EL (cell line): ENCODE results near the gene ATP2C2.
"Not testable (repeated sequence)": the region's sequence is repeated elsewhere in the genome, so short reads cannot be mapped to it uniquely, and the experiment has no call there.

Experiments used
- DNase-seq: peaks from one replicate; pipeline ENCODE4 v3.0.0-alpha.2; 2016

ATP2C2 gene

GRCh38 chr16:84398701-84399100 lies 30.4 kb downstream of the ATP2C2 start:
- no peak for DNase-seq

GRCh38 chr16:84399912-84400311 lies 31.6 kb downstream of the ATP2C2 start:
- not testable (repeated sequence) for DNase-seq

DNA sequence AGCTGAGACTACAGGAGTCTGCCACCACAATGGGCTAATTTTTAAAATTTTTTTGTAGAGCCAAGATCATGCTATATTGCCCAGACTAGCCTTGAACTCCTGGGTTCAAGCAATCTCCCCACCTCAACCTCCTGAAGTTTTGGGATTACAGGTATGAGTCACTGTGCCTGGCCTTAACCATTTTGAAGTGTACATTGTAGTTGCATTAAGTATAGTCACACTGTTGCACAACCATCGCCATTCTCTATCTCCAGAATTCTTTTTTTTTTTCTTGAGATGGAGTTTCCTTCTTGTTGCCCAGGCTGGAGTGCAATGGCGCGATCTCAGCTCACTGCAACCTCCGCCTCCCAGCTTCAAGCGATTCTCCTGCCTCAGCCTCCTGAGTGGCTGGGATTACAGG lies 35.1 kb downstream of the ATP2C2 start:
- DNase-seq, result not testable (repeated sequence)

- no peak for DNase-seq
Measured at GRCh38 chr16:84404324-84404723, 36.0 kb downstream of the ATP2C2 start.

GRCh38 chr16:84404936-84405639 lies 36.8 kb downstream of the ATP2C2 start:
- DNase-seq, result no peak

DNA sequence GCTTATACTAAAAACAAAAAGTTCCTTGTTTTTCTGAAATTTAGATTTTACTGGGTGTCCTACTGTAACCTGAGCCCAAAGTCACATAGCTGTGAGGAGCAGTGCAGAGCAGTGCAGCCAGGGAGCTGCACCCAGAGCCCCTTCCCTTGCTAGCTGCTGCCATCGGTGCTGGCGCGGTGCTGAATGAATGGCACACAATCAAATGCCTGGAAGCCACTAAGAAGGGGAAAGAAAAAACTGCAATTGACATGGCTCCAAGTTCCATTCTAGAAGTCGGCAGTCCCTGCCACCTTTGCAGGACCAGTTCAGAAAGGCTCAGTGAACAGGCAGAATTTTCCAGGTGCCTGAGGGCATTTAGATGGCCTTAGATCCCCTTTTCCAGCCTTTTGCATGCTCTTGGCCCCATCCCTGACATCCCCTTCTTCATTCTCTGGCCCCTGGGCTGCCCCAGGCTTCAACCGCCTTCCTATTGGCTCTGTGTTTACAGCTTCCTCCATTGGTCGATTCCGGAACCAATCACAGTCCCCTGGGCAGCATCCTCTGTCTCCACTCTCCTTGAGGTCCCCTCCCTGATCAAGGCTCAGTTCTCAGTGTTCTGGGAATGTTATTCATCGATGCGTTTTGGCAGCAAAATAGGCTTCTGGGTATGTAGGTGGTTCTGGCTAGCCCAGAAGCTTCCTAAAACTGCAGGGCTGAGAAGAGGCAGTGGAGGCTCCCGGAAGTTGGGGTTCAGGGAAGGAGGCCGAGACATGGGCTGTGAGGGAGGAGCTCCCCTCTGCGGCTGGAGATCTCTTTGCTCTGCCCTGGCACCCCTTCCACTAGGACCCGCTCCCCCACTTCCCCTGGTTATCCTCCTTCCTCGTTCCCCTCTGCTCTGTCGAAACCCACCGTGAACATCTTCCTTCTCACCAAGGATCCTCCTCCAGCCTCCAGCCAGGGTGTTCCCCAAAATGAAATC lies 37.9 kb downstream of the ATP2C2 start:
- DNase-seq, result no peak

GRCh38 chr16:84407588-84408313 lies 39.4 kb downstream of the ATP2C2 start:
- no peak for DNase-seq

DNA sequence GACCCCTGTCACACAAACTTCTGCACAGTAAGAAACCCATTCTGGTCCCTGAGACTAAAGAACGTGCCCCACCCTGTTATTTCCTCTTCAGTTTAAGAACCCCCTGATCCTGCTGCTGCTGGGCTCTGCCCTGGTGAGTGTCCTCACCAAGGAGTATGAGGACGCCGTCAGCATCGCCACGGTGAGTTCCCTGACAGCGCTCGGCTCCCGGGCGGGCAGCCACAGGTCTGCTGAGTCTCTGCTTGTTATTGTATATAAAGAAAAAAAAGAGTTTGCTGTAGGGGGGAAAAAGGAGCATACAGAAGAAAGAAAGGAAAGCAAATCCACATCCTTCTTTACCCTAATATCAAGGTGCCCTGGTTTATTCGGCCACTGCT lies 40.0 kb downstream of the ATP2C2 start:
- DNase-seq, result no peak

- no peak for DNase-seq
Measured at GRCh38 chr16:84408856-84409255, 40.5 kb downstream of the ATP2C2 start.

- DNase-seq, result no peak
Measured at GRCh38 chr16:84410361-84411138, 42.2 kb downstream of the ATP2C2 start.

- DNase-seq, result no peak
Measured at GRCh38 chr16:84411768-84412167, 43.4 kb downstream of the ATP2C2 start.

- no peak for DNase-seq
Measured at GRCh38 chr16:84412262-84412661, 43.9 kb downstream of the ATP2C2 start.

- DNase-seq, result no peak
Measured at GRCh38 chr16:84413244-84414004, 45.1 kb downstream of the ATP2C2 start.

GRCh38 chr16:84414789-84415326 lies 46.5 kb downstream of the ATP2C2 start:
- DNase-seq, result no peak

- DNase-seq, result no peak
Measured at GRCh38 chr16:84416407-84417321, 48.3 kb downstream of the ATP2C2 start.

- DNase-seq, result no peak
Measured at GRCh38 chr16:84418056-84418849, 49.9 kb downstream of the ATP2C2 start.

- no peak for DNase-seq
Measured at GRCh38 chr16:84419730-84420129, 51.4 kb downstream of the ATP2C2 start.

DNA sequence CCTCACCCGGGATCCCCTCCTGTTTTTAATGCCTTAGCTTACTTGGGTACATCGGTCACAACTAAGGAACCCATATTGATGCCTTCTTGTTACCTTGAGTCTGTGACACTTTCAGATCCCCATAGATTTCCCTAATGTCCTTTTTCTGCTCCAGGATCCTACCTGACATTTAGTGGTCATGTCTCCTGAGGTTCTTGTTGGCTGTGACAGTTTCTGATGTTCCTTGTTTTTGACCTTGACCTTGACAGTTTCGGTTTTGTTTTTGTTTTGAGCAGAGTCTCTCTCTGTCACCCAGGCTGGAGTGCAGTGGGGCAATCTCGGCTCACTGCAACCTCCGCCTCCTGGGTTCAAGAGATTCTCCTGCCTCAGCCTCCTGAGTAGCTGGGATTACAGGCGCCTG lies 52.2 kb downstream of the ATP2C2 start:
- not testable (repeated sequence) for DNase-seq
